ENCODE measurements around the gene PSMF1.
"Not testable (repeated sequence)": the region's sequence is repeated elsewhere in the genome, so short reads cannot be mapped to it uniquely, and the experiment has no call there.

The PSMF1 gene

DNA sequence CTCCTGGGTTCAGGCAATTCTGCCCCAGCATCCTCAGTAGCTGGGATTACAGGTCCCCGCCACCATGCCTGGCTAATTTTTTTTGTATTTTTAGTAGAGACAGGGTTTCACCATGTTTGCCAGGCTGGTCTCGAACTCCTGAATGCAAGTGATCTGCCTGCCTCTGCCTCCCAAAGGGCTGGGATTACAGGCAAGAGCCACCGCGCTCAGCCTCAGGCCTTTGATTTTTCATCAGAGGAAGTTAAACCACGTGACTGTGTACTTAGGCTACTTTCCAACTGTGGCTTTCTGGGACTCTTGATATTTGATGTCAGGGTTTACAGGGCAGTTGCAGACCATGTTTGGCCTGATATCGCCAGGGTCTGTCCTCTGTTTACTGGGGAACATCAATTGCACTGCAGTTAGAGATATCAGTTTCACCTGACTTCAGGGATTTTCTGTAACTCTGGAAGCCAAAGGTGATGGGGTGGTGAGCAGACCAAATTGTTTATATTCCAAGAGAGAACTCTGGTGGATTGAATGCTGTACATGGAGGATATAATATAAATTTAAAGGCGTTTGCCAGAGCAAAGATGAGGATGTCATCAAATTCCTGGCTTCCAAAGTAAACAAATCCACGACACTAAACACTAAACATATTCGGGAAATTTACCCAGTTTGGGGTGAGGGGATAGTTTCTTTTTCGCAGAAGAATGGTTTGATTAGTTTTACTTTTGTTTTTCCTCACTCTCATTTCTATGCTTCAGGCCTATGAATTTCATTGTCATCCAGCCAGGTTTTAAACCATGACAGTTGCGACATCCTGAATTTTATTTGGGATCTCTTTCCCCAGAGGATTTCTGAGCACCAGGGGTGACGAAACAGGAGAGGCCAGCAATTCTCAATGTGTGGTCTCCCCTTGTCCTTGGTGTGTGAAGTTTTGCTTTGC is 4.2 kb downstream of the PSMF1 start:
- no peak for DNase-seq

DNA sequence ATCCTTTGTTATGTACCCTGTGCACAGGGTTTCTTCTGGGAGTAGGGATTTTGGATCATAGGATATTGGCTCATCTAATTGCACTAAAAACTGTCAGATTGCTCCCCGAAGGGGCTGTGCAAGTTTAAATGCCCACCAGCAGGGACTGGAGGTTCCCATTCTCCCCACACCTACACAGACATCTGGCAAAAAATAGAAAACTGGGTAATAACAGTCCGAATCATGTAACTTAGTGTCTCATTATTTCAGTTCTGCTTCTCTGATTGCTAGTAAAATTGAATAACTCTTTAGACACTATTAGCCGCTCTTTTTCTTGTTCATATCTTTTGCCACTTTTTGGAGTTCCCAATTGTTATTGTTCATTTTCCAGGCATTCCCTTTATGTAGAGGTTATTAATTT is 5.3 kb downstream of the PSMF1 start:
- DNase-seq, result no peak

DNA sequence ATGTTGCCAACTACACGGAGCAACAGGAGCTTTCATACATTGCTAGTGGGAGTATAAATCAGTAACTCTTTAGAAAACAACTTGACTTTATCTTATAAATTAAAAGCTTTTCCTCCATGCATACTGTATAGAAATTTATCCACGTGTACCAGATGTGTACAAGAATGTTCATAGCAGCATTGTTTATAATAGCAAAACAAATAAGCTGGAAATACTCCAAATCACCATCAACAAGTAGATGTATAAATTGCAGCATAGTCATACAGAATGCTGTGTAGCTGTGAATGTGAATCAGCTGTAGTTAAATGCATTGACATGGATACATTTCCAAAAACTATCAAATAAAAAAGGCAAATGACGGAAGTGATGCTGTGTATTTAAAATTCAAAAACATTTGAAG is 6.0 kb downstream of the PSMF1 start:
- DNase-seq, result no peak

DNA sequence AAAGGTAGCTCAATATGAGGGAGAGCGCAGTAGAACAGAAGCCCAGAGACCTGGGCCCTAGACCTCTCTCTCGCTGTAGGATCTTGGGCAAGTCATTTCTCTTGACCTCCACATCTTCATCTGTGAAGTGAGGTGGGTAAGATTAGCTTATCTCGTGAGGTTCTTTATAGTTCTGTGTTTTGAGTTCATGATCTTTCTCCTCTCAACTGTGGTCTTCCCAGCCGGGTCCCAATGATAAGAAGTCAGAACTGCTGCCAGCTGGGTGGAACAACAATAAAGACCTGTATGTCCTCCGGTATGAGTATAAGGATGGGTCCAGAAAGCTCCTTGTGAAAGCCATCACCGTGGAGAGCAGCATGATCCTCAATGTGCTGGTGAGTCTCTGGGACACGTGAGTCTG is 6.9 kb downstream of the PSMF1 start:
- no peak for DNase-seq

DNA sequence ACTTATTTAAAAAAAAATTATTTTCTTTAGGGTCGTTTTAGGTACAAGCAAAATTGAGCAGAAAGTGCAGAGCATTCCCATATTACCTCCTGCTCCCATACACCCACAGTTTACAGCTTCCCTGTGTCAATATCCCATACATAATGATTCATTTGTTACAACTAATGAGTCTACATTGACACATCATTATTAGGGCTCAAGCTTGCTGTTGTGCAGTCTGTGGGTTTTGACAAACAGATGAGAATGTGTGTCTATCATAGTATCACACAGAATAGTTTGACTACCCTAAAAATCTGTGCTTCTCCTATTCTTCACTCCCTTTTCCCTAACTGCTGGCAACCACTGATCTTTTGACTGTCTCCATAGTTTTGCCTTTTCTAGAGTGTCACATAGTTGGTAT is 9.4 kb downstream of the PSMF1 start:
- no peak for DNase-seq

DNA sequence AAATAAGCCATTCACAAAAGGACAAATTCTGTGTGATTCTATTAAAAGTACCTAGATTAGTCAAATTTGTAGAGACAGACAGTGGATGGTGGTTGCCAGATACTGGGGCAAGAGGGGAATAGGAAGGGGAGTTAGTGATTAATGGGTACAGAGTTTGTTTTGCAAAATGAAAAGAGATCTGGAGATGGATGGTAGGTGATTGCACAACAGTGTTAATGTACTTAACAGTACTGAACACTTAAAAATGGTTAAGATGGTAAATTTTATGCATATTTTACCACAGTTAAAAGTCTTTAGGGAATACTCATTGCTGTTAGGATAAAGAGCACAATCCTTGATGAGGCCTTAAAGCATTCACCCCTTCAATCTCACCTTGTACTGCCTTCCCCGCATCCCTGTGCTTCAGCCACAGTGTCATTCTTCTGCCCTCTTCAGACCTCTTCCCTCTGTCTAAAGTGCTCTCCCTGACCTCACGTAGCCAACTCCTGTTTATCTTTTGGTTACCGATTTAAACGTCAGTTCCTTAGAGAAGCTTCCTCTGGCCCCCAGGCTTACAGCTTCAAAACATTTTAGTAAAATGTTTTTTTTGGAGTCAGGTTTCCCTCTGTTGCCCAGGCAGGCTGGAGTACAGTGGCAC is 11.8 kb downstream of the PSMF1 start:
- no peak for DNase-seq

DNA sequence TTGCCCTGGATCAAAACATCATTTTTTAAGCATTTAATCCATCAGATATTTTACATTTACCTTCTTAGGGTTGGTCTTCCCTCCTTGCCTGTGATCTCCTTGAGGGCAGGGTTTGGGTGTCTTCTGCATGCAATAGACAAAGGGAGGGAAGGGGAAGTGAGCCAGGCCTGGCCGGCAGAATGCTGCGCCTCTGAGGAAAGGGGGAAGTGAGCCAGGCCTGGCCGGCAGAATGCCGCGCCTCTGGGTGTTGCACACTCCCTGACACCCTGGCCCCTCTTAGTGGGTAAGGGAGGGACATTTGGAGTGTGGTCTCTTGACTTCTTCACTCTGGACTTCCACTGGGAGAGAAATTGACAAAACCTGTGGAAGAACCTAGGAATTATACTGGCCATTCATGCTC is 12.4 kb downstream of the PSMF1 start:
- DNase-seq, result no peak

DNA sequence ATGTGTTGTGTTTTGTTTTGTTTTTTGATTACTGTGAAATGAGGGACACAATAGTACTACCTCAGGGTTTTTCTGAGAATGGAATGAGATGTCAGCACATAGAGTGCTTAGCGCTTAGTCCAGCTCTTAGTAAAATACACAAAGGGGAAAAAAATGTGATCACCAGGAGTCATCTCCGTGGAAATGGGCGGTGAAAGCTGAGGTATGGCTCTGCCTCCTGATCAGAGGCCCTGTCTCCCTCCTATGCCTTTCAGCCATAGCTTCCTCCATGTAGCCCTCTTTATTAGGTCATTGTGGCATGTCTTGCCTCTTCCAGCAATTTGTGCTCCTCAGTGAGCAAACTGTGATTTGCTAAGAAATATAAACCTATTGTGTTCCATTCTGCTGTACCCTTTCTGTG is 13.0 kb downstream of the PSMF1 start:
- DNase-seq, result no peak

DNA sequence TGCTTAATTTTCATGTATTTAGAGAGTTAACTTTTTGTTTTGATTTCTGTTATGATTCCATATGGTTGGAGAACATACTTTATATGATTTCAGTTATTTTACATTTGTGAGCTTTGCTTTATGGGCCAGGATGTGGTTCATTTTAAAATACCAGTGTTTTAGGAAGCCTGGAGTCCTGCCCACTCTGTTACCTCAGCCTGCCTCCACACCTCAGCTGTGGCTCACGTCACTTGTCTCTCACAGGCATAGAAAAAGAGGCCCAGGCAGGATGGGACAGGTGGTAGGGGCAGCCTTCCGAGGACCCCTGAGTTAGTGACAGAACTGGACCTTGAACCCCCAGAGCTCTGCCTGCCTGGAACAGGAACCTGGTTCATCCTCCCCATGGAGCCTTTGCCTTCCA is 16.0 kb downstream of the PSMF1 start:
- no peak for DNase-seq

DNA sequence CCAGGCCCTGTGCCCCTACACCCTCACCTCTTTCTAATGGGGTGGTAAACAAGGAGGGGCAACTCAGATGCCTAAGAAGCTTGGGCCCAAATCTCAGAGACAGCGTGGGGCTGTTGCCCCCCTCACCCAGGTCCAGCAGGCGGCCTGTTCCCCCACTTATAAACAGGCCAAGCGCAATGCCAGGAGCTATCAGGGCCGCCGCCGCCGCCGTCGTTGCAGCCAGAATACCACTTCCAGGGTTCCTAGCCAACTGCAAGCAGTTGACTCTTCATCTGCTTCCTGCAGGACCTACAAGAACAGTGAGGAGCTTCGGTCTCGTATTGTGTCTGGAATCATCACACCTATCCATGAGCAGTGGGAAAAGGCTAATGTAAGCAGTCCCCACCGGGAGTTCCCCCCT is 16.4 kb downstream of the PSMF1 start:
- DNase-seq, result no peak

DNA sequence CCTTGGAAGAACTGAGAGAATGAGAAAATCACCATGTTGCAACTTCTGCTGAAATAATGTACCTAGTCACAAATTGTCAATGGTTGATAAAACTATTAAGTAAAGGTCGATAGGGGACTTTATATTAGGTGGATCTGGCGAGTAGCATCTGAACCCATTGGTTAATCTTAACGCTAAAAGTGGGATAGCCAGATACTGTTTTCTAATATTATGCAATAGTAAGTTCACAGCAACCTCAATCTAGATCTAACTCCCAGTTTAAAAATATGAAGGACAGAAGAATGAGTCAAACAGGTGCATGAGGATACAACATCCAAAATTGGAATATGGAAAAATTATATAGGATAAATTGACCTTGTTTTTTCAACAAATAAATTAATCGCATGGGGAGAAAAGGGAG is 18.8 kb downstream of the PSMF1 start:
- no peak for DNase-seq

DNA sequence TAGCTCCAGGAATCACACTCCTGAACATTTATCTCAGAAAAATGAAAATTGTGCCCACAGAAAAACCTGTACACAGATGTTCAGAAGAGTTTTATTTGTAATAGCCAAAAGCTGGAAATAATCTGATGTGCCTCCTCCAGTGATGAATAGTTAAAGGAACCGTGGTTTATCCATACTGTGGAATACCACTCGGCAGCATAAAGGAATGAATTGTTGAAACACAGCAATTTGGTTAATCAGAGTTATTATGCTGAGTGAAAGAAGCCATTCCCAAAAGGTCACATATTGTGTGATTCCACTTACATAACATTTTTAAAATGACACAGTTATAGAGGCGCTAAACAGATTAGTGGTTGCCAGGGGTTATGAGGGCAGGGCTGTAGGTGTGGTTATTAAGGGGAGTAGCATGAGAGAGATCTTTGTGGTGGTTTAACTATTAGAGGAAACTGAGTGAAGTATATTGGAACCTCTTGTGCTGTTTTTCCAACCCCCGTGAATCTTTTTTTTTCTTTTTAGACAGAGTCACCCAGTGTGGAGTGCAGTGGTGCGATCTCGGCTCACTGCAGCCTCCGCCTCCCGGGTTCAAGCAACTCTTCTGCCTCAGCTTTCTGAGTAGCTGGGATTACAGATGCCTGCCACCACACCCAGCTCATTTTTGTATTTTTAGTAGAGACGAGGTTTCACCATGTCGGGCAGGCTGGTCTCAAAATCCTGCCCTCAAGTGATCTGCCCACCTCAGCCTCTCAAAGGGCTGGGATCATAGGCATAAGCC is 26.2 kb downstream of the PSMF1 start:
- DNase-seq, result no peak

DNA sequence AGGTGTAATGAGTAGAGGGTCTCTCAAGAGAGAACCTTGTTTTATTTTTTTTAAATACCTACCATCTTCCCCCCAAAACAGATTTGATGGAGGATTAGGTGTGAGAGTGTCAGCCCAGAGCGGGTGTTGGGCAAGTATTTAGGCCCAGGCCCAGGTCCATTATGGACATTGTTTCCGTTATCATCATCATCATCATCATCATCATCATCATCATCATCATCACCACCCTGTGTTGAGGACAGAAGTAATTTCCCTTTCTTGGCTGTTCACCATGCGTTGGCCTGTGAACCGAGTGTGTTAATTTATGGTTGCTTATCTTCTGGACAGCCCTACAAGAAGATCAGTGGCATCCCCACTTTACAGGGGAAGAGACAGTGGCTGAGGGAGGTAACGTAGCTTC is 28.6 kb downstream of the PSMF1 start:
- DNase-seq, result no peak

DNA sequence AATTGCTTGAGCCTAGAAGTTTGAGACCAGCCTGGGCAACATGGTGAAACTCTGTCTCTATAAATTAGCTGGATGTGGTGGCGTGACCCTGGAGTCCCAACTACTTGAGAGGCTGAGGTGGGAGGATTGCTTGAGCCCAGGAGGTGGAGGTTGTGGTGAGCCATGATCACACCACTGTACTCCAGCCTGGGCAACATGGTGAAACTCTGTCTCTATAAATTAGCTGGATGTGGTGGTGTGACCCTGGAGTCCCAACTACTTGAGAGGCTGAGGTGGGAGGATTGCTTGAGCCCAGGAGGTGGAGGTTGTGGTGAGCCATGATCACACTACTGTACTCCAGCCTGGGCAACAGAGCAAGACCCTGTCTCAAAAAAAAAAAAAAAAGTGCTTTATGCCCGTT is 31.4 kb downstream of the PSMF1 start:
- DNase-seq, result not testable (repeated sequence)

DNA sequence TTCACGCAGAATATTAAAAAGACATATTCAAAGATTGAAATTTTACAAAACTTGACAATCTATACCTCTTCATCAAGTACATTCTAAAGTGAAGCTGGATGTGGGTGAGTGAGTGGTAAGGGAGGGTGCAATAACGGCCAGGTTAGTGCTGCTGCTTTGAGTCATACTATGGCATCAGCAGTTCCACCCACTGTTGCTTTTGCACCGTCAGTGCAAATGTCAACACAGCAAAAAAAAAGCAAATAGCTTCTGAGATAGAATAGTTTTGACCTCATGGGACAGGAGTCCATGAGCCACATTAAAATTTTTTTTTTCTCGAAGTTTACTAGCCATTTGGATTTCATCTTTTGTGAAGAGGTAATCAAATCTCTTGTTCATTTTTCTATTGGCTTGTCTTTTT is 31.8 kb downstream of the PSMF1 start:
- DNase-seq, result no peak

DNA sequence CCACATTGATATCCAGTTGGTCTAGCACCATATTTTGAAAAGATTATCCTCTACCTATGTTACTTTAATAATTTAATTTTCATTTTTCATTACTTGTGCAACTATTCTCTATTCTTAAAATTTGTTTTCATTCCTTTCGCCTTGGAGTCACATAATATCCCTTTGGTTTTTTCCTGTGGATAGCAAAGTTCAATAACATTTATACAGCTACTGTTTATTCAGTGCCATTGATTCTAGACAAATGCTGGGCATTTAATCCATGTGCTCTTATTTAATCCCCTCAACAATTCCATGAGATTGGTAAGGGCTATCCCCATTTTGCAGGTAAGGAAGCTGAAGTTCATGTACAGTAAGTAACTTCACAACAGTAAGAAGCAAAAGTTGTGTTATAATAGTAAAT is 32.6 kb downstream of the PSMF1 start:
- DNase-seq, result no peak

DNA sequence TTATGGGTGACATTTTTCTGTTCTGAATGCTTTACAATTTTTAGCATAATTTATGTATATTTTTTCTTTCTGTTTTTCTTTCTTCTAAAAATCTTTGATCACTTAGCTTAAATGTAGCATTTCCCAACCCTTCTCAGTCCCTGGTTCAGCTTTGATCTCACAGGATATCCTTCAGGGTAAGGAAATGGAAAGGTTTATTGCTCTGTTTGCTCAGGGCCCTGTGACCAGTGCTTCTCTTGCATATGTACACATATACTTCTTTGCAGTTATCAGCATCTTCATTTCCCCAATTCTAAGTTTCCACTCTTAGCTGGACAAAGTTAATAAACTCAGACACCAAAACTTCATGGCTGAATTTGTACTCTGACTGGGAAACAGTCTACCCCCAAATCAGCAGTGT is 35.8 kb downstream of the PSMF1 start:
- no peak for DNase-seq

DNA sequence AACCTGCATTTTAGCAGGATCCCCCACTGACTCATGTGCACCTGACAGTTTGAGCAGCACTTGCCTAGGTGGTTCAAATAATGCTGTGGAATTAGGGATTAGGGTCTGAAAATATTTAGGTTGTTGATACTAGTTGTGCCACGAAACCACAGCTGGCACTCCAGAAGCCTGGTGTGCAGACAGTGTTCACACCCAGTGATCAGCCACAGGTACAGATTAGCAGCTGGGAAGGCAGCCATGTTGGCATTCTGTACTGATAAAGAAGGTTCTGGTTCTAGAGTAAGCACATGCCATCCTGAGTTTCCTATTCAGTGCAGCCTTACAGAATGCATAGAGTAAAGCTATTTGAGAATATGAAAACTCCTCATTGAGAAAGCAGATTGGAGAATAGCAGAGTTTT is 36.3 kb downstream of the PSMF1 start:
- DNase-seq, result no peak

DNA sequence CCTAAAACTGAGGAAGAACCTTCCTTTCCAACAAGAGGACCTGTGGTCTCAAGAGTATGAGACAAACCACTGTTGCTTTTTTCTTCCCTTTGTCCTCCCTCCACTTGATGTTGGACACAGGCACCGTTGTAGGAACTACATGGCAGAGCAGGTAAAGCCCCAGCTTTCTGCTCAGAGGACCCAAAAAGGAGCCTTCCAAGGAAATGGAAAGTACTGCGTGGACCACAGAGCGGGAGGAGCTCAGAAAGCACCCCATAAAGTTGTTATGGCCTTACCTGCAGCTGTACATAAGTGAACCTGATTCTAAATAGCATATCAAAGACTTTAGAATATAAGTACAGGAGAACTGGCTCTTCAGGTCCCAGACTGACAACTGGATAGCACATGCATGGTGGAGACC is 36.9 kb downstream of the PSMF1 start:
- DNase-seq, result no peak

DNA sequence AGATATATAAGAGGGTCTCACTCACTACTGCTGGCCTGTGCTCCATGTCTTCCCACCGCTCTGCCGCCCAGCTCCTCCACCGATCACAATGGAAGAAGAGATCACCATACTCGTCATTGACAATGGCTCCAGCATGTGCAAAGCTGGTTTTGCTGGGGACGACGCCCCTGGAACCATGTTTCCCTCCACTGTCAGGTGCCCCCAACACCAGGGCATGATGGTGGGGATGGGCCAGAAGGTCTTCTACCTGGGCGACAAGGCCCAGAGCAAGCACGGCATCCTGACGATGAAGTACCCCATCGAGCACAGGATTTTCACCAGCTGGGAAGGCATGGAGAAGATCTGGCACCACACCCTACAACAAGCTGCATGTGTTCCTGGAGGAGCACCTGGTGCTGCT is 42.1 kb downstream of the PSMF1 start:
- no peak for DNase-seq

DNA sequence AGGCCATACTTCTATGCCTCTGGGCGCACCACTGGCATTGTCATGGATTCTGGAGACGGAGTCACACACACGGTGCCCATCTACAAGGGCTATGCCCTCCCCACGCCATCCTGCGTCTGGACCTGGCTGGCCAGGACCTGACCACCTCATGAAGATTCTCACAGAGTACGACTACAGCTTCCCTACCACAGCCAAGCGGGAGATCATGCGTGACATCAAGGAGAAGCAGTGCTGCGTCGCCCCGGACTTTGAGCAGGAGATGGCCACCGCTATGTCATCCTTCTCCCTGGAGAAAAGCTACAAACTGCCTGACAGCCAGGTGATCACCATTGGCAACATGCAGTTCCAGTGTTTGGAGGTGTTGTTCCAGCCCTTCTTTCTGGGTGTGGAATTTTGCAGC is 42.6 kb downstream of the PSMF1 start:
- no peak for DNase-seq

DNA sequence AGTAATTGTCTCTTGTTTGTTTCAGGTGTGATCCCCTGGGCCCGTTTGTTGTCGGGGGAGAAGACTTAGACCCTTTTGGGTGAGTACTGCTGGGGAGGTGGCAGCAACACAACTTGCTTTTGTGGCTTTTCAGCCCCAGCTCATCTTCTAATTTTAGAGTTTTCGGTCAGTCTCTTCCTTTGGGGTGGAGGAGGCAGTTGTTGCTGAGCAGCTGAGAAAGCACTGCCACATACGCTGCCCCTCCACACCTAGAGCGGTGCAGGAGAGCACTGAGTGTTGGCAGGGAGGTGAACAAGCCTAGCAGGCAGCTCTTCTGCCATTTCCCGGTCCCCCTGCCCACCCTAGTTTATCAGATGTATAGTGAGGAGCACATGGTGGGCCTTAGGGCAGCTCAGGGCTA is 44.7 kb downstream of the PSMF1 start:
- no peak for DNase-seq

DNA sequence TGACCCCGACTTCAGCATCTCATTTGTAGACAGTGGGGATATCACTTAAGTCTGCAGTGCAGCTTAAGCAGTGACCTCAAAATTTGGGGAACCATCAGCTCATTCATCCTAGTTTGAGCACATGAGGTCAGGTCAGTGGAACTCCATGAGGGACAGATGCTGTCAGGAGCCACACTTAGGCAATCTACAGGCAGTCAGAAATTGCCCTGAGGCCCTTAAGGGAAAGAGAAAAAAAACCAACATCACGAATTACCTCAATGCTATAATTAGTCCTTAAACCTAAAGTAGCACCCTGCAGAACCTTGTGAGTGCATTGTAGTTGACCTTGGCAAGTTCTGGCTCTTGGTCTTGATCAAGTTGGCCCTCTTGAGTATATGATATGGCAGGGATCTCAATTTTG is 45.3 kb downstream of the PSMF1 start:
- DNase-seq, result no peak

DNA sequence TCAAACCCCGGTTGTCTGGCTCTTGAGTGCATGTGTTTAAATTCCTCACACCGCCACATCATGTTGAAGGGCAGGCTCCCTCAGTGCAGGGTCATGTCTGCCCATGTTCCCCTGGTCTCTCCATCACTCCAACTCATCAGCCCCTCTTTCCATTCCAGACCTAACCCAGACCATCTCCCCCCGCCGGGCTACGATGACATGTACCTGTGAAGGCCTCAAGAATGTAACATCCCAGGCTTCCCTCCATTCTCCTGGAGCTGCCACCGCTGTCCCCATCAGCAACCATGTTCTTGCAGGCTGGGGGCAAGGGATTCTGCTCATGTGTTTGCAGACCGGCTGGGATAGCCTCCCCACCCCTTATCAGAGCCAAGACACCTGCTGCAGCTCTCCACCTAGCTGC is 46.5 kb downstream of the PSMF1 start:
- DNase-seq, result no peak
